Measurements from ENCODE around the gene MYL12B. TPM values are rescaled to one million over a fixed set of nuclear protein-coding genes. Genes with fewer than 3 reads are reported as not detected.

The MYL12B gene
- total and polyA plus RNA-seq, 2 donors (not counting 3 experiments of a cell fraction or from before 2014, with no cell fraction given), result 634 to 724 TPM

GRCh38 chr18:3293196-3293951 lies 31.4 kb downstream of the MYL12B start:
- dilution Hi-C loops (cut with MboI; ENCODE audit: extremely low pct_ligation_motif_present, low sequenced_read_pairs) (no loop called here), intact Hi-C loops (cut with micrococcal nuclease) (no loop called here)
- Histone ChIP-seq H3K4me3 (replicated peaks in 1 of 3; ENCODE audit: insufficient read depth in 1 of 3, low read depth in 1 of 3, low read length in 3 of 3) (no peak overlapping the region), H3K9ac (replicated peaks; ENCODE audit: extremely low read depth, insufficient read depth, low read length) (no peak overlapping the region), H3K27me3 (ENCODE audit: control insufficient read depth in 2 of 2, insufficient read depth in 2 of 2, low read length in 2 of 2) (no peaks in the 10 kb centered on the region), H3K9me3 (replicated peaks; ENCODE audit: control insufficient read depth, insufficient read depth, low read length) (no peaks in the 10 kb centered on the region), H3K9me1 (replicated peaks; ENCODE audit: control insufficient read depth, extremely low read depth, insufficient read depth, low read length) (no peaks in the 10 kb centered on the region), H3K4me2 (ENCODE audit: insufficient read depth, low read length) (no peak overlapping the region), H3K36me3 (ENCODE audit: control insufficient read depth in 2 of 2, extremely low read depth in 1 of 2, insufficient read depth in 2 of 2, low read length in 2 of 2) (no peaks in the 10 kb centered on the region), H4K20me1 (replicated peaks; ENCODE audit: control insufficient read depth, extremely low read depth, insufficient read depth, low read length) (no peaks in the 10 kb centered on the region), H3K4me1 (ENCODE audit: control insufficient read depth, extremely low read depth, insufficient read depth, low read length) (no peaks in the 10 kb centered on the region), H3K27ac (ENCODE audit: insufficient read depth, low read depth, low read length) (no peak overlapping the region), H3K79me2 (ENCODE audit: control insufficient read depth, insufficient read depth, low read length) (no peaks in the 10 kb centered on the region), H2AFZ (ENCODE audit: low read depth, low read length) (no peak overlapping the region)
- no TSS peak for BruUV-seq (replicated peaks)
- no peak for FAIRE-seq
- DNase-seq (ENCODE audit: low read depth, low spot score), result no peak
- ChIA-PET CTCF (interaction anchor here (1.2 to 1.5 kb wide), 3 partner anchors 293 to 702 kb away, joined by 3 to 7 read pairs (median 3); no protein-coding TSS in a partner anchor), POLR2A (no interaction called here)
- TF ChIP-seq MYC (IDR thresholded peaks at IDR 0.05; ENCODE audit: low read depth, low read length) (no peak), POLR2A (IDR thresholded peaks at IDR 0.05; ENCODE audit: low read depth, low read length) (no peak), POLR2AphosphoS5 (IDR thresholded peaks at IDR 0.05; ENCODE audit: insufficient read depth, low read depth, low read length) (no peak), GATA2 (IDR thresholded peaks at IDR 0.05; ENCODE audit: insufficient read depth, insufficient read length, low read depth, low read length) (no peak), JUN (IDR thresholded peaks at IDR 0.05; ENCODE audit: borderline replicate concordance, insufficient read depth, insufficient read length, low read depth) (no peak), EZH2 (IDR thresholded peaks at IDR 0.05; ENCODE audit: borderline replicate concordance, low read depth, low read length, severe bottlenecking) (no peak), CTCF (IDR thresholded peaks at IDR 0.05; ENCODE audit: extremely low read depth in 1 of 2, insufficient read depth in 1 of 2, low read depth in 1 of 2, low read length in 2 of 2) (no peak), MAX (IDR thresholded peaks at IDR 0.05; ENCODE audit: insufficient read depth, insufficient read length) (no peak), FOS (IDR thresholded peaks at IDR 0.05; ENCODE audit: borderline replicate concordance, insufficient read depth, low read length) (no peak)

Data from endothelial cell of umbilical vein (primary cell).